Muscle layer of duodenum (tissue), 2 donors: ENCODE measurements around the gene BEGAIN.
"Not testable (repeated sequence)": the region's sequence is repeated elsewhere in the genome, so short reads cannot be mapped to it uniquely, and the experiment has no call there.

ENCODE experiments used
- H3K27ac ChIP-seq: one replicate; pipeline ENCODE4 v1.7.0; 2013; ENCODE audit warnings: mild to moderate bottlenecking, low read length
- H3K27me3 ChIP-seq: one replicate; pipeline ENCODE4 v1.7.0; 2013; ENCODE audit warnings: low read depth, mild to moderate bottlenecking, control low read depth, low read length
- H3K36me3 ChIP-seq, 2 donors: one replicate each; pipeline ENCODE4 v1.7.0; 2013; ENCODE audit warnings: low read length in 2 of 2, control low read depth in 1 of 2, mild to moderate bottlenecking in 1 of 2; ENCODE audit not compliant: insufficient read depth in 2 of 2, control insufficient read depth in 1 of 2
- H3K4me1 ChIP-seq, 2 donors: one replicate each; pipeline ENCODE4 v1.7.0; 2013; ENCODE audit warnings: low read length in 2 of 2, mild to moderate bottlenecking in 2 of 2, control low read depth in 1 of 2, moderate library complexity in 1 of 2; ENCODE audit not compliant: insufficient read depth in 2 of 2, control insufficient read depth in 1 of 2
- H3K4me3 ChIP-seq, 2 donors: one replicate each; pipeline ENCODE4 v1.7.0; 2013; ENCODE audit warnings: low read length in 2 of 2, low read depth in 1 of 2, mild to moderate bottlenecking in 1 of 2
- H3K9me3 ChIP-seq, 2 donors: one replicate each; pipeline ENCODE4 v1.7.0; 2013; ENCODE audit warnings: low read length in 2 of 2, control low read depth in 1 of 2, mild to moderate bottlenecking in 1 of 2; ENCODE audit not compliant: control insufficient read depth in 1 of 2
- donor health status: healthy.

BEGAIN gene

GRCh38 chr14:100526057-100526456 lies 61.2 kb downstream of the BEGAIN start:
- Histone ChIP-seq H3K9me3 (no peaks in the 10 kb centered on the region), H3K4me1 (no peaks in the 10 kb centered on the region), H3K27me3 (no peaks in the 10 kb centered on the region), H3K4me3 (no peak overlapping the region), H3K36me3 (peaks cover 9 to 20% of the 10 kb centered on the region in 2 donors), H3K27ac (no peak overlapping the region)

- H3K9me3 ChIP-seq, result no peaks in the 10 kb centered on the region
- H3K4me1 ChIP-seq, result no peaks in the 10 kb centered on the region
- no peak overlapping the region for H3K27ac ChIP-seq
- peaks cover 9 to 20% of the 10 kb centered on the region in 2 donors for H3K36me3 ChIP-seq
- H3K27me3 ChIP-seq, result no peaks in the 10 kb centered on the region
- no peak overlapping the region for H3K4me3 ChIP-seq
Measured at GRCh38 chr14:100525615-100526014, 61.6 kb downstream of the BEGAIN start.

GRCh38 chr14:100524933-100525243 lies 62.3 kb downstream of the BEGAIN start:
- no peak overlapping the region for H3K4me3 ChIP-seq
- no peaks in the 10 kb centered on the region for H3K4me1 ChIP-seq
- peaks cover 9 to 20% of the 10 kb centered on the region in 2 donors for H3K36me3 ChIP-seq
- H3K27me3 ChIP-seq, result no peaks in the 10 kb centered on the region
- no peak overlapping the region for H3K27ac ChIP-seq
- H3K9me3 ChIP-seq, result no peaks in the 10 kb centered on the region

GRCh38 chr14:100524233-100524932 lies 62.8 kb downstream of the BEGAIN start:
- H3K9me3 ChIP-seq, result no peaks in the 10 kb centered on the region
- no peaks in the 10 kb centered on the region for H3K27me3 ChIP-seq
- no peak overlapping the region for H3K4me3 ChIP-seq
- H3K4me1 ChIP-seq, result no peaks in the 10 kb centered on the region
- peaks cover 9 to 20% of the 10 kb centered on the region in 2 donors for H3K36me3 ChIP-seq
- H3K27ac ChIP-seq, result no peak overlapping the region

GRCh38 chr14:100523843-100524169 lies 63.4 kb downstream of the BEGAIN start:
- peaks cover 9 to 20% of the 10 kb centered on the region in 2 donors for H3K36me3 ChIP-seq
- H3K9me3 ChIP-seq, result no peaks in the 10 kb centered on the region
- H3K27ac ChIP-seq, result no peak overlapping the region
- H3K4me3 ChIP-seq, result no peak overlapping the region
- H3K4me1 ChIP-seq, result no peaks in the 10 kb centered on the region
- H3K27me3 ChIP-seq, result no peaks in the 10 kb centered on the region

- Histone ChIP-seq H3K4me3 (no peak overlapping the region), H3K4me1 (no peaks in the 10 kb centered on the region), H3K9me3 (no peaks in the 10 kb centered on the region), H3K27me3 (no peaks in the 10 kb centered on the region), H3K36me3 (peaks cover 9 to 20% of the 10 kb centered on the region in 2 donors), H3K27ac (no peak overlapping the region)
Measured at GRCh38 chr14:100523131-100523842, 63.9 kb downstream of the BEGAIN start.

GRCh38 chr14:100522616-100523099 lies 64.6 kb downstream of the BEGAIN start:
- Histone ChIP-seq H3K4me3 (no peak overlapping the region), H3K27ac (no peak overlapping the region), H3K4me1 (no peaks in the 10 kb centered on the region), H3K36me3 (peaks cover 9 to 19% of the 10 kb centered on the region in 2 donors), H3K27me3 (no peaks in the 10 kb centered on the region), H3K9me3 (no peaks in the 10 kb centered on the region)

- not testable (repeated sequence) for H3K27me3 ChIP-seq, H3K36me3 ChIP-seq, H3K27ac ChIP-seq, H3K4me3 ChIP-seq, H3K4me1 ChIP-seq, H3K9me3 ChIP-seq
Measured at GRCh38 chr14:100506053-100506452, 81.2 kb downstream of the BEGAIN start.

- Histone ChIP-seq H3K27ac (no peak overlapping the region), H3K4me3 (no peak overlapping the region), H3K4me1 (no peaks in the 10 kb centered on the region), H3K9me3 (peaks cover 3 to 7% of the 10 kb centered on the region in 2 donors), H3K36me3 (no peaks in the 10 kb centered on the region), H3K27me3 (no peaks in the 10 kb centered on the region)
Measured at GRCh38 chr14:100504372-100505078, 82.7 kb downstream of the BEGAIN start.

GRCh38 chr14:100503251-100503650 lies 84.0 kb downstream of the BEGAIN start:
- no peaks in the 10 kb centered on the region for H3K4me1 ChIP-seq
- no peak overlapping the region for H3K4me3 ChIP-seq
- no peaks in the 10 kb centered on the region for H3K27me3 ChIP-seq
- H3K36me3 ChIP-seq, result no peaks in the 10 kb centered on the region
- peaks cover 3 to 7% of the 10 kb centered on the region in 2 donors for H3K9me3 ChIP-seq
- no peak overlapping the region for H3K27ac ChIP-seq

- Histone ChIP-seq H3K4me1 (no peaks in the 10 kb centered on the region), H3K27ac (no peak overlapping the region), H3K4me3 (no peak overlapping the region), H3K9me3 (peaks cover 3 to 7% of the 10 kb centered on the region in 2 donors), H3K27me3 (no peaks in the 10 kb centered on the region), H3K36me3 (no peaks in the 10 kb centered on the region)
Measured at GRCh38 chr14:100502622-100503220, 84.5 kb downstream of the BEGAIN start.
